GM18519 (cell line): ENCODE measurements around the gene MUC12.
"Not testable (repeated sequence)": the region's sequence is repeated elsewhere in the genome, so short reads cannot be mapped to it uniquely, and the experiment has no call there.

Experiments
- ATAC-seq: cut with Tn5 transposase; IDR thresholded peaks from one replicate; pipeline ENCODE4 v1.9.1; 2021; ENCODE audit warnings: mild to moderate bottlenecking, moderate library complexity; ENCODE audit not compliant: unreplicated experiment, low FRiP score

The MUC12 gene

DNA sequence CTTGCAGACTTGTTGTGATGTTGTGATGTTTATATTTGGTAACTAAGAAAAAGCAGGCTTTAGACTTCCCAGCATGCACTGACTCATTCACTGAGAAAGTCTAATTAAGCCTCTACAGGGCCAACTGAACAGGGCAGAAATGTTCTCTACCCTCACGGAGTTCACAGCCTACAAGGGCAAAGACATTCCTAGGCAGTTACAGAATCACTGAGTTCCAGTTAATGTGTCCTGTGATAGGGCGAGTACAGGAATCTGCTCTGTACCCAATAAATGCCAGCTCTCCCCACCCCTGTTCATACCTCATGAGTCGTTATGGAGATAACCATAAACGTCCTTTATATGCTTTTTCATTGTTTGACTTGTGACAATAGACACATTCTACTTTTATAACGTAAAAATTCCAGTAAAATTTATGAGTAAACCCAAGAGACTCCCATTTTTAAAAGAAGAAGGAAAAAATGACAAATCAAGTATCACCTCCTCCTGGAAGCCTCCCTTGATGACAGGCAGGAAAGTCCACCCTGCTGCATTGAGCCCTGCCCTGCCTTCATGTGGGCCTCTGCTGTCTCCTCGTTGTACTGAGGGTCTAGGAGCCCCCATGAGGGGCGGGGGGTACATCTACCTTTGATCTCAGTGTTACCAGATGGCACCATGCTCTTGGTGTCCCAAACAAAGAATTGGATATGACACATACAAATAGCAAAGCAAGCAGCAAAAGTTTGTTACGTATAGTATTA is 14.3 kb downstream of the MUC12 start:
- ATAC-seq, result no peak

DNA sequence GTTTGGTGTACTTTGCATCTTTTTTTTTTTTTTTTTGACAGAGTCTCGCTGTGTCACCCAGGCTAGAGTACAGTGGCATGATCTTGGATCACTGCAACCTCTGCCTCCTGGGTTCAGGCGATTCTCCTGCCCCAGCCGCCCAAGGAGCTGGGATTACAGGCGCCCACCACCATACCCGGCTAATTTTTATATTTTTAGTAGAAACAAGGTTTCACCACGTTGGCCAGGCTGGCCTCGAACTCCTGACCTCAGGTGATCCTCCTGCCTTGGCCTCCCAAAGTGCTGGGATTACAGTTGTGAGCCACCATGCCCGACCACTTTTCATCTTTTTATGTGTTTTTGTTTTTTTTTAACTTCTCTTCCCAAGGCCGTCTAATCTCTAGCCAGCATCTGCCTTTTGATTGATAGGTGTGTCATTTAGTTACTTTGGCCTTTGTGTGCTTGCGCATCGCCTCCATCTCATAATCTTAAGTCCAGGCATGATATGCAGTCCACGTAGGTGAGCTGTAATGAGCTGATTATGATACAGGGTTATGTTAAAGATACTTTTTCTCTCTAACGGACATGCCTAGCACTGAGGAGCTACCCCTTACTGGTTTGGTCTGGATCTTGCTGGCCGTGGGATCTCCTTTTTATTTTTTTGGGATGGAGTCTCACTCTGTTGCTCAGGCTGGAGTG is 15.0 kb downstream of the MUC12 start:
- not testable (repeated sequence) for ATAC-seq

DNA sequence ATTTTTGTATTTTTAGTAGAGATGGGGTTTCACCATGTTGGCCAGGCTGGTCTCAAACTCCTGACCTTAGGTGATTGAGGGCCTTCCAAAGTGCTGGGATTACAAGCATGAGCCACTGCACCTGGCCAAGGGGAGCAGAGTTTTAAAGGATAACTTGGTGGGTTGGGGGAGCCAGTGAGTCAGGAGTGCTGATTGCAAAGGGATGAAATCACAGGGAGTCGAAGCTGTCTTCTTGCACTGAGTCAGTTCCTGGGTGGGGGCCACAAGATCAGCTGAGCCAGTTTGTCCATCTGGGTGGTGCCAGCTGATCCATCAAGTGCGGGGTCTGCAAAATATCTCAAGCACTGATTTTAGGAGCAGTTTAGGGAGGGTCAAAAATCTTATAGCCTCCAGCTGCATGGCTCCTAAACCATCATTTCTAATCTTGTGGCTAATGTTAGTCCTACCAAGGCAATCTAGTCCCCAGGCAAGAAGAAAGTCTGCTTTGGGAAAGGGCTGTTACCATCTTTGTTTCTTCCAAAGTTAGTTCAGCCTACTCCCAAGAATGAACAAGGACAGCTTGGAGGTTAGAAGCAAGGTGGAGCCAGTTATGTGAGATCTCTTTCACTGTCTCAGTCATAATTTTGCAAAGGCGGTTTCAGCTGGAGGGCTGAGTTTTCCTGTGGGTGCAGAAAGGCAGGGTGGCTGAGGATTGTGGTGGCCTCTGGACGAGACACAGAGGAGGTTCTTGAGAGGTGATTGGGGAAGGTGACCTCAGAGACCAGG is 15.8 kb downstream of the MUC12 start:
- not testable (repeated sequence) for ATAC-seq

DNA sequence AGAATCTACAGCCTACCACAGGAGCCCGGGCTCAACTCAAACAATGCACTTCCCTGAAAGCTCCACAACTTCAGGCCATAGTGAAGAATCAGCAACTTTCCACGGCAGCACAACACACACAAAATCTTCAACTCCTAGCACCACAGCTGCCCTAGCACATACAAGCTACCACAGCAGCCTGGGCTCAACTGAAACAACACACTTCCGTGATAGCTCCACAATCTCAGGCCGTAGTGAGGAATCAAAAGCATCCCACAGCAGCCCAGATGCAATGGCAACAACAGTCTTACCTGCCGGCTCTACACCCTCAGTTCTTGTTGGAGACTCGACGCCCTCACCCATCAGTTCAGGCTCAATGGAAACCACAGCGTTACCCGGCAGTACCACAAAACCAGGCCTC is 22.3 kb downstream of the MUC12 start:
- no peak for ATAC-seq

DNA sequence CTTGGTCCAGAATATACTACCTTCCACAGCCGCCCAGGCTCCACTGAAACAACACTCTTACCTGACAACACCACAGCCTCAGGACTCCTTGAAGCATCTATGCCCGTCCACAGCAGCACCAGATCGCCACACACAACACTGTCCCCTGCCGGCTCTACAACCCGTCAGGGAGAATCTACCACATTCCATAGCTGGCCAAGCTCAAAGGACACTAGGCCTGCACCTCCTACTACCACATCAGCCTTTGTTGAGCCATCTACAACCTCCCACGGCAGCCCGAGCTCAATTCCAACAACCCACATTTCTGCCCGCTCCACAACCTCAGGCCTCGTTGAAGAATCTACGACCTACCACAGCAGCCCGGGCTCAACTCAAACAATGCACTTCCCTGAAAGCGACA is 22.9 kb downstream of the MUC12 start:
- not testable (repeated sequence) for ATAC-seq

DNA sequence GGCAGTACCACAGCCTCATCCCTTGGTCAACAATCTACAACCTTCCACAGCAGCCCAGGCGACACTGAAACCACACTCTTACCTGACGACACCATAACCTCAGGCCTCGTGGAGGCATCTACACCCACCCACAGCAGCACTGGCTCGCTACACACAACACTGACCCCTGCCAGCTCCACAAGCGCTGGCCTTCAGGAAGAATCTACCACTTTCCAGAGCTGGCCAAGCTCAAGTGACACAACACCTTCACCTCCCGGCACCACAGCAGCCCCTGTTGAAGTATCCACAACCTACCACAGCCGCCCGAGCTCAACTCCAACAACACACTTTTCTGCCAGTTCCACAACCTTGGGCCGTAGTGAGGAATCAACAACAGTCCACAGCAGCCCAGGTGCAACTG is 25.3 kb downstream of the MUC12 start:
- not testable (repeated sequence) for ATAC-seq

DNA sequence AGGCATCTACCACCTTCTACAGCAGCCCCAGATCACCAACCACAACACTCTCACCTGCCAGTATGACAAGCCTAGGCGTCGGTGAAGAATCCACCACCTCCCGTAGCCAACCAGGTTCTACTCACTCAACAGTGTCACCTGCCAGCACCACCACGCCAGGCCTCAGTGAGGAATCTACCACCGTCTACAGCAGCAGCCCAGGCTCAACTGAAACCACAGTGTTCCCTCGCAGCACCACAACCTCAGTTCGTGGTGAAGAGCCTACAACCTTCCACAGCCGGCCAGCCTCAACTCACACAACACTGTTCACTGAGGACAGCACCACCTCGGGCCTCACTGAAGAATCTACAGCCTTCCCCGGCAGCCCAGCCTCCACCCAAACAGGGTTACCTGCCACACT is 29.2 kb downstream of the MUC12 start:
- ATAC-seq, result not testable (repeated sequence)

DNA sequence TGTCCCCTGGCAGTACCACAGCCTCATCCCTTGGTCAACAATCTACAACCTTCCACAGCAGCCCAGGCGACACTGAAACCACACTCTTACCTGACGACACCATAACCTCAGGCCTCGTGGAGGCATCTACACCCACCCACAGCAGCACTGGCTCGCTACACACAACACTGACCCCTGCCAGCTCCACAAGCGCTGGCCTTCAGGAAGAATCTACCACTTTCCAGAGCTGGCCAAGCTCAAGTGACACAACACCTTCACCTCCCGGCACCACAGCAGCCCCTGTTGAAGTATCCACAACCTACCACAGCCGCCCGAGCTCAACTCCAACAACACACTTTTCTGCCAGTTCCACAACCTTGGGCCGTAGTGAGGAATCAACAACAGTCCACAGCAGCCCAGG is 30.0 kb downstream of the MUC12 start:
- ATAC-seq, result not testable (repeated sequence)

DNA sequence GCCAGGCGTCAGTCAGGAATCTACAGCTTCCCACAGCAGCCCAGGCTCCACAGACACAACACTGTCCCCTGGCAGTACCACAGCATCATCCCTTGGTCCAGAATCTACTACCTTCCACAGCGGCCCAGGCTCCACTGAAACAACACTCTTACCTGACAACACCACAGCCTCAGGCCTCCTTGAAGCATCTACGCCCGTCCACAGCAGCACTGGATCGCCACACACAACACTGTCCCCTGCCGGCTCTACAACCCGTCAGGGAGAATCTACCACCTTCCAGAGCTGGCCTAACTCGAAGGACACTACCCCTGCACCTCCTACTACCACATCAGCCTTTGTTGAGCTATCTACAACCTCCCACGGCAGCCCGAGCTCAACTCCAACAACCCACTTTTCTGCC is 30.7 kb downstream of the MUC12 start:
- ATAC-seq, result not testable (repeated sequence)

DNA sequence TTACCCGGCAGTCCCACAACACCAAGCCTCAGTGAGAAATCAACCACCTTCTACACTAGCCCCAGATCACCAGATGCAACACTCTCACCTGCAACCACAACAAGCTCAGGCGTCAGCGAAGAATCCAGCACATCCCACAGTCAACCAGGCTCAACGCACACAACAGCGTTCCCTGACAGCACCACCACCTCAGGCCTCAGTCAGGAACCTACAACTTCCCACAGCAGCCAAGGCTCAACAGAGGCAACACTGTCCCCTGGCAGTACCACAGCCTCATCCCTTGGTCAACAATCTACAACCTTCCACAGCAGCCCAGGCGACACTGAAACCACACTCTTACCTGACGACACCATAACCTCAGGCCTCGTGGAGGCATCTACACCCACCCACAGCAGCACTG is 33.0 kb downstream of the MUC12 start:
- ATAC-seq, result not testable (repeated sequence)

DNA sequence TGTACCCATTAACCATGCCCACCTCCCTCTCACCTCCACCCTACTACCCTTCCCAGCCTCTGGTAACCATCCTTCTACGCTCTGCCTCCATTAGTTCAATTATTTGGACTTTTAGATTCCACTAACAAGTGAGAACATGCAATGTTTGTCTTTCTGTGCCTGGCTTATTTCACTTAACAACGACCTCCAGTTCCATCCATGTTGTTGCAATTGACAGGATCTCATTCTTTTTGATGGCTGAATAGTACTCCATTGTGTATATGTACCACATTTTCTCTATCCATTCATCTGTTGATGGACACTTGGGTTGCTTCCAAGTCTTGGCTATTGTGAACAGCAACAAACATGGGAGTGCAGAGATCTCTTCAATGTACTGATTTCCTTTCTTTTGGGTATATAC is 38.0 kb downstream of the MUC12 start:
- not testable (repeated sequence) for ATAC-seq

DNA sequence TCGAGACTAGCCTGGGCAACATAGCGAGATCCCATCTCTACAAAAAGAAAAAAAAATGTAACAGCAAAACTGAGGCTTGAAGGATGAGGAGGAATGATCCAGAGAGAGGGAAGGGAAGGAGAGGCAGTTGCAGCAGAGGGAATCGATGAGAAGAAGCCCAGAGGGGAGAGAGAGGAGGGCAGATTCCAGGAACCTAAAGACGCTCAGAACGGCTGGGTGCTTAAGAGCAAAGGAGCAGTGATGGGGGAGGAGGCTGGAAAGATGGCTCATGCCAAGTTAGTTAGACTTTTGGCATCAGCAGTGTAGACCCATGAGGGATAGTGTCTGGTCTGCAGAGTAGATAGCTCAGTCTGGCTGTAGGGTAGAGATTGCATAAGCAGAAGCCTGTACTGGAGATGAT is 40.3 kb downstream of the MUC12 start:
- no peak for ATAC-seq

DNA sequence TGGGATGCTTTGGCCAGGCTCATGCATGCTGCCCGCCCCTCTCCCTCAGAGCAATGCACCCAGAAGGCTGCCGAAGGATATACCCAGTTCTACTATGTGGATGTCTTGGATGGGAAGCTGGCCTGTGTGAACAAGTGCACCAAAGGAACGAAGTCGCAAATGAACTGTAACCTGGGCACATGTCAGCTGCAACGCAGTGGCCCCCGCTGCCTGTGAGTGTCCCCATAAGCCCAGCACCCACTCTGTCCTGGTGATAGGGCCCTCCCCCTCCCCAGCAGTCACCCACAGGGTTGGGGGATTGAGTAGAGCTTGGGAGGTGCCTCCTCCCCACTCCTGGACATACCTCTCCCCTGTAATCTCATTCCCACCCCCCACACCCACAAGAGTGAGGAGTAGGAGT is 43.6 kb downstream of the MUC12 start:
- no peak for ATAC-seq

DNA sequence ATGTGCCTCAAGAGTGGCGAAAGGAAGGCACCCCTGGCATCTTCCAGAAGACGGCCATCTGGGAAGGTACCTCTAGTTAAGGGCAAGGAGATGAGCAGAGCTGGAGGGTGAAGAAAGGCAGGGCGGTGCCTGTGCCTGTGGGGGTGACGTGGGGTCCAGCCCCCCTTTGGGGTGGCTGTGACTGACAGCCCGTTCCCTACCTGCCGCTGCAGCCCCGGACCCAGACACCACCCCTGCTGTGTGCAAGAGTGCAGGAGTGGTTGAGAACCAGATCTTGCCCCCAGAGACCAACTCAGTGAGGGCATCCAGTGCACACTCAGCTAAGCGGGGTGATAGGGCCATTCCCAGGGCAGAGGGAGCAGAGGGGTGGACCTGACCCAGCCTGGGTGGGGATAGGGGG is 46.3 kb downstream of the MUC12 start:
- ATAC-seq, result no peak

DNA sequence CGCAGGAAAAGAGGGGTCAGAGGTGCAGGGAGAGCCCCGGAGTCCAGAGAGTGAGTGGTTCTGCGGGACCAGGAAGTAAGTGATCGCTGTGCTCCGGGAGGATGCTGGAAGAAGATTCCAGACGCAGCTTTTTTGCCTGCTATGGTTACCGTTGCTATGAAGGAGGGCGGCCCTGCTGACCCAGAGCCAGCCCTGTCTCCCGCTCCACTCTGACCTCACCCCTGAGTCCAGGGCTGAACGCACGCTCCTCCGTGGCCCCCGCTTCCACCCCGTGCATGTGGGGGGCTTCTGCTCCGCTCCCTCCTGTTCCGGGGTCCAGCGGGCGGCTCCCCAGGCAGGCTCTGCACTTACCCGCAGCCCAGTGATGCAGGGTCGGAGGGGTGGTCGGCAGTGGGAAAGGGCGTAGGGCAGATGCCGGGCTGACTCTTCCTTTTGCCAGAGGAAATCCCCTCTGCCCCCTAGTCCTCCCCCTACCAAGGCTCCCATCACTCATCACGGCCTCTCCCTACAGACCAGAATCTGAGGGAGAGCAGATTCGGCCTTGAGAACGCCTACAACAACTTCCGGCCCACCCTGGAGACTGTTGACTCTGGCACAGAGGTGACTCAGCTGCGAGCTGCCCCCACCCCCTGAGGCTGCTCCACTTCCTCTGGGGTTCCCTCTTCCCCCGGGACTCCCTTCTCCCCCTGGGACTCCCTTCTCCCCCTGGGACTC is 47.9 kb downstream of the MUC12 start:
- no peak for ATAC-seq

DNA sequence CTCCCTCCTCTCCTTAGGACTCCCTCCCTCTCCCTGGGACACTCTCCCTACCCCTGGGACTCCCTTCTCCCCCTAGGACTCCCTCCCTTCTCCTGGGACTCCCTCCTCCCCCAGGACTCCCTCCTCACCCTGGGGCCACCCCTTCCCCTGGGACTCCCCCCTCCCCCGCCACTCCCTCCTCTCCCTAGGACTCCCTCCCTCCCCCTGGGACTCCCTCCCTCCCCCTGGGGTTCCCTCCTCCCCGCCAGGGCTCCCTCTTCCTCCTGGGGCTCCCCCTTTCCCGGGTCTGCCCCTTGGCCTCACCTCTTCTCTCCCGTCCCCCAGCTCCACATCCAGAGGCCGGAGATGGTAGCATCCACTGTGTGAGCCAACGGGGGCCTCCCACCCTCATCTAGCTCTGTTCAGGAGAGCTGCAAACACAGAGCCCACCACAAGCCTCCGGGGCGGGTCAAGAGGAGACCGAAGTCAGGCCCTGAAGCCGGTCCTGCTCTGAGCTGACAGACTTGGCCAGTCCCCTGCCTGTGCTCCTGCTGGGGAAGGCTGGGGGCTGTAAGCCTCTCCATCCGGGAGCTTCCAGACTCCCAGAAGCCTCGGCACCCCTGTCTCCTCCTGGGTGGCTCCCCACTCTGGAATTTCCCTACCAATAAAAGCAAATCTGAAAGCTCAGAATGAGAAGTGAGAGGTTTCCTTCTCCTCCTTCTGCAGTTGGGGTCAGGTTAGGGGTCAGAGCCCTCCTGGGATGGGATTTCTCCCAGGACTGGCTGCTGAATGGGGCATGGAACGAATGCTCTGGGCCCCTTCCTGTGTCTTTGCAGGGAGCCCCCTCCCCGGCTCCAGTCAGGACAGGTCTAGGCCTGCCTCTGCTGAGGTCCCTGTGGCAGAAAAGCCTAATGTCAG is 49.2 kb downstream of the MUC12 start:
- no peak for ATAC-seq

DNA sequence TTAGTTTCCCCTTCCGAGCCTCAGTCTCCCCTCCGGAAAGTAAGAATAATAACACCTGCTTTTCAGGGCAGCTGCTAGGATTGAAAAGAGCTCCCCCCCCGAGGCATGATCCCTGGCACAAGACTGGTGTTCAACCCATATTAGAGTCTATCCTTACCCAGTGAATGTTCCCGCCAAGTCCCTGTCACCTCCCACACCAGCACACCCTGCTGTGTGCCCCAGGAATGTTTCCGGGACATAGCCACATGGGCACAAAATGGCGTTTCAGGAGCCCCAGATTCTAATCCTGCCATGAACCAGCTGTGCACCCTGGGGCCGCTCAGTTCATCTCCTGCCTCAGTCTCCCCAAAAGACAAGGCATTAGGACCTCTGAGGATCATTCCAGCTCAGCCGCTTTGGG is 51.1 kb downstream of the MUC12 start:
- ATAC-seq, result no peak

DNA sequence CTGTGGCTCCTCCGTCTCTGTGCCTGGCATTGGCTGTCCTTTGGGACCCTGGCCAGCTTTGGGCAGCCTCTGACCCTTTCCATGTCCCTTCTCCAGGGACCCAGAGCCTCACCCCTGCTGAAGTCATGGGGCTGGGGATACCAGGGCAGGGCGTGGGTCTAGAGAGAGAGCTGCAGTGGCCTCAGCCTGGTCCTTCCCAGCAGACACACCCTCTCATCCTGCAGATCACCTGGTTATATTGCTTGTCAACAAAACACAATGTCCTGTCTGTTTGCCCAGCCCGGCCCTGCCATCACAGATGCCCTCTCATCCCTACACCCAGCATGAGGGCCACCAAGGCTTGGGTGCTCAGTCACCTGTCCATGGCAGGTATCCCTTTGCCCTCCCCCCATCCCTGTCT is 52.3 kb downstream of the MUC12 start:
- no peak for ATAC-seq

DNA sequence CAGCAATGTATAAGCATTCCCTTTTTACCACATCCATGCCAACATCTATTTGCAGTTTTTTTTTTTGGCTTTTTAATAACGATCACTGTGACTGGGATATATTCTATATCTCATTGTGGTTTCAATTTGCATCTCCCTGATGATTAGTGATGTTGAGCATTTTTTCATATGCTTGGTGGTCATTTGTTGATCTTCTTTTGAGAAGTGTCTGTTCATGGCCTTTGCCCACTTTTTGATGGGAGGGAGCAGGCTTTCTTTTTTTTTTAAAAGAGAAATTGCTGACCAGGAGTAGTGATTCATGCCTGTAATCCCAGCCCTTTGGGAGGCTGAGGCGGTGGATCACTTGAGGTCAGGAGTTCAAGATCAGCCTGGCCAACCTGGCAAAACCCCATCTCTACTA is 54.5 kb downstream of the MUC12 start:
- ATAC-seq, result no peak

DNA sequence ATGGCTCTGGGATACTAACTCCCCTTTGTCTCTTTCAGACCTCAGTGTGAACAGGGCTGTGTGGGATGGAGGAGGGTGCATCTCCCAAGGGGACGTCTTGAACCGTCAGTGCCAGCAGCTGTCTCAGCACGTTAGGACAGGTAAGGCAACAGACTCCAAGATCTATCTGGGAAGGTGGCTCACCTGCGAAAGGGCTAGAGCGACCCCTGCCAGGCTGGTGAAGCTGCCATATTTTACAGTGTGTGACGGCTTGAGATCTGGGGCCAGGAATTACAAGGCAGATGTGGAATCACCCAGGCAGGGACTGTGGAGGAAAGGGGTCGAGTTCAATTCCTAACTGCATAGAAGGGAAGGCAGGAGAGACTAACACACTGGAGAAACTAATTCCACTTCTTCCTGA is 61.7 kb downstream of the MUC12 start:
- ATAC-seq, result no peak
